HG03432 (cell line): ENCODE data around the gene TSPAN5.

Experiments
- ATAC-seq: cut with Tn5 transposase; IDR thresholded peaks from one replicate; pipeline ENCODE4 v1.9.1; 2021; ENCODE audit warnings: mild to moderate bottlenecking, moderate library complexity; ENCODE audit not compliant: unreplicated experiment

The TSPAN5 gene

DNA sequence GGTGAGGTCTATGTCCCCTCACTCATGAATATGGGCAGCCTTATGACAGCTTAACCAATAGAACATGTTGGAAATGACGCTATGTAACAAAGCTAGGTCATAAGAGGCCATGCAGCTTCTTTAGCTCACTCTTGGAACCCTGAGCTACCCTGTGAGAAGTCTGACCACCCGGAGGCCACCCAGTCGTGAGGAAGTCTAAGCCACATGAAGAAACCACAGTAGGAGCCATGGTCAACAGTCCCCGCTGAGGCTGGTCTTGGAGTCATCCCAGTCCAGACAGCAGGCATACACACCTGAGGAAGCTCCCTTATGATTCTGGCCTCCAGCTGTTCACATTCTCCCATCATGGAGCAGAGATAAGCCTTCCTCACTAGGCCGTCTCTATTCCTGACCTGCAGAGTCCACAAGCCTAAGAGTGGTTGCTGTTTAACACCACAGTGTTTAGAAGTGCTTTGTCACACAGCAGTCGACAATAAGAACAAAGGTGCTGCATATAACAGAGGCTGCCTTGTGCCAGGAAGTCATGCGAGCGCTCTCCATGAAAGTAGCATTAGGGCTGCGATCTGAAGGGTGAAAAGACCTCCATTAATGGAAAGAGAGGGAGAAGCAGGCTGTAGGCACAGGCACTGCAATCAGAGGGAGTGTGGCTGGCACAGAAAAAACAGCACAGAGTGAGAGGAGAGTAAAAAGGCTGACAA, 38.2 kb downstream of the TSPAN5 start:
- no peak for ATAC-seq

DNA sequence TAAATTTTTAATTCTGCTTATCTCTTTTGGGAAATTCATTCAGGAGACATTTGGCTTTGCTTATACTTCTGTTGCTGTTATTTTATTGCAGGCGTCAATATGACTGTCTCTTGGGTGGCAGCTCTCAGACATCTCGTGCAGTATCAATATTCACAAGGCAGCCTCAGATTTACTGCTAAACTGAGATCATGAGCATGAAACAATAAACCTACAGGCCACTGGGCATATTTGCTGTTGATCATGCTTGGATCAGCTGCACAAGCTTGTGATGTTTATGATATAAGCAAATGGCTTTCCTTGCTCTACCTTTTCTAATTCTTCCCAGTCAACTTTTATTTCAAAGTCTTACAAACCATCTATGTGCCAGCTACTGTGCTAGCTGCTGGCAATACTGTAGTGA, 39.2 kb downstream of the TSPAN5 start:
- ATAC-seq: no peak

DNA sequence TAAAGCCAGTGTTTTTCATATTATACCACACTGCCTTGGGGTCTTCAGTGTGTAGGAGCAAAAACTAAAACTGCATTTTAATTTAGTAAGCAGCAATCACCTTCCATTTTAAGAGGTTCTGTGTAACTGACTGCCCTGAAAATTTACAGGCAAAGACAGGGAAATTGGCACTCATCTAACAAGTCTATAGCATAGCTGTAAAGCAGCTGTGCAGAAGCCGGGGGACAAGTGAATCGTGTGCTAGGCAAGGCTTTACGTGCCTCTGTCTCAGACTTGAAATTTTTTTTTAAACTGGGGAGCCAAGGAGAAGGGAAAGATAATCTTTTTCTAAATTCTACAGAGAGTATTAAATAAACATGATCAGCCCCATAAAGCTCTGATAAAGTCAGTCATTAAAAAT, 39.7 kb downstream of the TSPAN5 start:
- ATAC-seq: no peak

DNA sequence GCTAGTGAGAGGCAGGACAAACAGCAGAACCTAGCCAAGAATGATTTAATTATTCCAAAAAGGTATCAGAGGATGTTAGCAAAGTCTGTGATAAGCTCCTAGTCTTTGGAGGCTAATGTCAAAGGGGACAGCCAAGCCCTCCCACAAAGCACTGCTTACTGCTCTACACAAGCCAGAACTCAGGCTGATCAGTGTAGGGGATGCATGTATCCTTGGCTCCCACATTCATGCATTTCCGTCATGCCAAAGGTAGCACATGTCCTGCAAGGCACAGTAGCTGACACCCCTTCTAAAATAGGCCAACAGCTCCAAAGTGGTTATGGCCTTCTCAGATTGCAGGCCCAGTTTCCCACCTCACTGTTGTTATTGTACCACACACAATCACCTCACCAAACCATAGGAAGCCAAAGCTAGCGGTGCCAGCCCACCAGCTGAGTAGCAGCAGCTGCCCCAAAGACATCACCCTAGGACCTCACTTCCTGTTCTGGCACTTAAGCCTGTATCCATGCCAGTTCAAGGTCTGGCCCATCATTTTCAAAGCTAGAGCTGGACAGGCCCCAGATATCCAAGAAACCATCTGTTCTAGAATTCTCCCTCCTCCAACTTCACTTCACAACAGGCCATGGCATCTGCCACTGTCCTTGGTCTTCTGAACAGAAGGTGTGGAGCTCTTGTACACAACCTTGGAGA, 40.9 kb downstream of the TSPAN5 start:
- no peak for ATAC-seq

DNA sequence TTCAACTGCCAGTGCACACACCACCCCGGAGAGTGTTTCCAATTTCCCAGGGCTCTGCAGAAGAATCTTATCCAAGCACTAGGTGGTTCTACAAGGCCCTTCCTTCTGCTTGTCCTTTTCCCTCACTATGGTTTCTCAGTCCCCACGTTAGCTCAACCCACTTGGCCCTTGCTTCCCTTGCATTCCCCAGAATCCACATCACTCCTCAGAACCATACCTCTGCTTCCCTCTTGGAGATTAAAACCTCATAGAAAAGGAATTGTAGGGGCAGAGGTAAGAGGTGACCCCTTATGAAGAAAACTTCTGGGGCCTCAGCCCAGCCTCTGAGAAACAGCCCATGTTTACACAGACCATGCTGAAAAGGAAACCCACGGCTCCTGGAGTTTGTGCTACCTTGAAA, 42.4 kb downstream of the TSPAN5 start:
- no peak for ATAC-seq

DNA sequence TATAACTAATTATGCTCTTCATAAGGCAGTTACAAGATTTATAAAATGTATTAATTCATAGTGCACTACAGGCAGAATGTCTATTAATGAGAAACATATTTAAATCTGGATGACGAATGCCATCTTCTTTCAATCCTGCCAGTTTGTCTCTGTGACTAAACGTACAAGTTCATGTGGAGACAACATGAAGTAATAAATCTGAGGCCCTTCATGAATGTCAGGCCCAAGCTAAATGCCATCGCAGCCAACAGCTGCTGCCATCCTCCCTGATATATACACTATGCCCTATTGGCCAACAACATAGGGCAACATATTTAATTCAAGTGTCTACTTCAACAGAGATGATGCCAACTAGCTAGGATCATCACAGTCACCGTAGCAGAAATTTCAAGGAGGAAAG, 43.7 kb downstream of the TSPAN5 start:
- ATAC-seq: no peak

DNA sequence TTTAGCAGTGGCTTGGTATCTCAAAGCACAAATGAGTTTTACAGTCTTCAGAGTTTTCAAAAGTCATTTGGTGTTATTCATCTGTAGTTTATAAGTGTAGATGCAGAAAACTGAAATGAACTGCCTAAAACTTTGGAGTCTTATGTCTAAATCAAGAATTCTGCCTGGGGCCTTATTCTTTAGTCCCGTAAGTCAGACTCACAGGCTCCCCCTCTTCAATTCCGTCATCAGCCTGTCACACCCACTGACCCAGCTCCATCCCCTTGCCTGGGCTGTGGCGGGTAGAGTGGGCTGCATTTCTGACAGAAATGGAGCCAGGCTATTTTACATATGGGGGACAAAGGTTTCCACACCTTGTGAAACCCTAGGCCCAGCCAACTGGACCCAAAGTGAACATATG, 44.3 kb downstream of the TSPAN5 start:
- ATAC-seq: no peak

DNA sequence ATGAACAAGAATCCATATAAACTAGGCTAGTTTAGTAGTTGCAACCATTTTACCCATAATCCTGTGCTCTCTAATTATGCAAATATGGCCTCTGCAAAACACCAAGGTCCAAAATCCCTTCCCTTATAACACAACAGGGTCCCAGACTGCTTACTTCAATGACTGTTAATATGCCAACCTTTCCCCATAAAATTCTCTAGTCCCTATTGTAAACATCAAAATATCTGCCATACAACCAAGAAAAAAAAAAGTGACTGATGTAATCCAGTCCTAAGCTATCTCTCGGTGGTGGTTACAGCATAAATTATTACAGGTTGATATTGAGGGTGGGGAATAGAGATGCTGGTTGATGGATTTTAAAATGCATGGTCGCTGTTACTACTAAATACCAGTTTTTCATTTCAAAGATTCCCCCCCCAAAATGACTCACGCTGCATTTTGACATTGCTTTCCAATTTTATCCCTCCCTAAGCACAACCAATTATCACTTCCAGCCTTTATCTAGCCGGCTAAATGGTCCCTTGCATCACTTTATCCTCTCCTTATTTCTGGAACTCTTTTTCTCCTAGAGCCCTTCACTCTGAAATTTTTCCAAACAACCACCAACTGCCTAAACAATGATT, 44.8 kb downstream of the TSPAN5 start:
- no peak for ATAC-seq

DNA sequence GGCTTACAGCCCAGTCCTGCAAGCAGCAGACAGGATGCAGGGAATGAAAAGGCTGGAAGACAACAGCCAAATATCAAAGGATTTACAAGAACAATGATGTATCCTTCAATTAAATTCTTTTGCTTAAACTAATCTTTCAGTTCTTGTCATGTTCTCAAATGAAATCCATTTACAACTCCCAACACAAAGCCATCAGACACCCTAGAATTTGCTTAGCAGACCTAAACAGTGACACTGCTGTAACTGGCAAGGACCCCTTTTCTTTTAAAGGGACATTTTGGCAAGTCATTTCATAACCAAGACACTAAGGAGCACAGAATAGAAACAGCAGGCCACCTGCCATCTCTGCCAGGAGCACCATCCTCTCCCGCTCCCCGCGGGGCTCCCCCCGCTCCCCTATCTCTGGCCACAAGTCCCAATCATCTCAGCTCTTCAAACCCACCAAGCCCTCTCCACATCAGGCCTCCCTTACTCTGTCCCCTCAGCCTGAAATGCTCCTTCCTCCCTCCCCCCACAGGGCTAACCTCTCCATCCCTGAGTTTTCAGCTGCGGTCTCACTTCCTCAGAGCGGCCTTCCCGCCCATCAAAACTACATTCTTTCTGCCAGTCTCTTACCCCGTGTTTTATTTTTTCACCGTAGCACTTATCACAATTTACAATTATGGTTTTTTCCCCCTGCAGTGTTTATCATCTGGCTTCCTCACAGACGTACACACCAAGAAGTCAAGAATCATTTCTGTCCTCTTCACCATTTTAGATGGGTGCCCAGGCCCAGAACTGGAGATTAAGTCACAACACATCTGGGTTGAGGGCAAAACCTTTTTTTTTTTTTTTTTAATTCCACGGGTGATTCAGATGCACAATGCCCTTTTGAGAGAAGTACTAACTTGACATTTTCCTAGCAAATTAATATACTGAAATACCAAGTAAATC, 45.8 kb downstream of the TSPAN5 start:
- ATAC-seq: peak; percentile 84

DNA sequence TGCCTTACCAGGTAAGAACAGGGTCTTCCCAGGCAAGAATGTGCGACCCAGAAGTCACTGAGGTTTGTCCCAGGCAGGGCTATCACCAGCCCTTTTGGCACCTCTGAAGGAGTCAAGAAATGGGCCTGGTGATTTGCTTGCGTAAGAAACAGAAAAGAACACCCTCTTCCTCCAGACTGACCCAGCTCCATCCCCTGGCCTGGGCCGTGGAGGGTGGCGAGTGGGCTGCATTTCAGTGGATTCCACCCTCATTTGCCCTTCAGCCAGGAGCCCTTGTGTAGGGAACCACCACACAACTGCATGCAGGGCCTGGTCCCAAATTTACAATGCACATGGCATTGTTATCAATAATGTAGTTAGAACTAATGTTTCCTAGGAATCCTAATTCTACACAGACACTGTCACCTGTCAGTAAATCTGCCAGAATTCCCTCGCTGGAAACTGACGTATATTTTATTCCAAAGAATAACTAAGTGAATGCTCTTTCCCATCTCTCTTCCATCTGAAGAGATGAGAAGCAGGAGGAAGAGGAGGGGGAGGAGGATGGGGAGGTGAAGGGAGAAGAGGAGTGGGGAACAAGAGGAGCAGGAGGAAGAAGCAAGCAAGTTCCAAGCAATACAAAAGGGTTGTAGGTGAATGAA, 46.6 kb downstream of the TSPAN5 start:
- ATAC-seq: no peak

DNA sequence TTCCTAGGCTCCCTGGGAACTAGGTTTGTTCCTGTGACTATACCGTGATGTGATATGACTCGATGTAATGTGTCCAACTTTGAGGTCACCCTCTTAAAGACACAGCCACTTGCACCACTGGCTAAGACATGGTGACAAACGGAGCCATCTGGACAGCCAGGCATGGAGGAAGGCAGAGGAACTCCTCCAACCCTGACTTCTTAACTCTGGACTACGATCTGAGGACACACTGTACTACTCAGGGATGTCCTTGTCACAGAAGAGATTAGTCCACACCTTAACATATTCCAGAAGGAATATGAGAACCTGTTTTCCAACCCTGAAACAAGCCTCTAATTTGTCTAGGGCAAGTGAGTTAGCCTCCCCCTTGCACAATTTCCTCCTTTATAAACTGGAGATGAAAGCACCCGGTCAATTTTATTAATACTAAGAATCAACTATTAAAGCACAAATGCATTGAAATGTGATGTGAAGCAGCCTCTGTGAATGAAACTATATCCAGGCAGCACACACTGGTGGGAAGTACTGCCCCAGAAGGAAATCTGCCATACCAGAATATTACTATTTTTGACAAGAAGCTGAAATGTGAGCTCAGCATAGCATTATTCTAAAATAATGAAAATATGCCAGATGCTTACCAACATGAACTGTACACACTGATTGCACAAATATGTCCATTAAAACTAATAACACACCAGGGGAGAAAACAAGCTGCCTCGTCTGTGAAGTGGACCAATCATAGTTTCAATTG, 47.3 kb downstream of the TSPAN5 start:
- ATAC-seq: no peak

DNA sequence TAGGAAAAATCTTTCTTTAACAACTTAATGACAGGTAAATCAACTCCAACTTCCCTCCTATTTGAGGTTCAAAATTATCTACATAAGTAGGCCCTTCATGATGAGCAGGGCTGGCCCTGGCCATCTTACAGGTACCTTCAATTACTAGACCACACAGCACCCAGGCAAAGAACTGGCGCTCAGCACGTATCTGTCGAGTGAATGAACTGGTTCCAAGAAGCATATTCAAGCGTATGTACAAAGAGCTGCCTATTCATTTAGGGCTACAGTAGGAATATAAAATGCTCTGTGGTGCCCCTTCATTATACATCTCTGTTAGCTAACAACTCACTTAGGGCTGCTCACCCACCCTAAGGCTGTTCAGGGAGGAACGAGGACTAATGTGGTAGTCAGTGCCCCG, 48.0 kb downstream of the TSPAN5 start:
- no peak for ATAC-seq

DNA sequence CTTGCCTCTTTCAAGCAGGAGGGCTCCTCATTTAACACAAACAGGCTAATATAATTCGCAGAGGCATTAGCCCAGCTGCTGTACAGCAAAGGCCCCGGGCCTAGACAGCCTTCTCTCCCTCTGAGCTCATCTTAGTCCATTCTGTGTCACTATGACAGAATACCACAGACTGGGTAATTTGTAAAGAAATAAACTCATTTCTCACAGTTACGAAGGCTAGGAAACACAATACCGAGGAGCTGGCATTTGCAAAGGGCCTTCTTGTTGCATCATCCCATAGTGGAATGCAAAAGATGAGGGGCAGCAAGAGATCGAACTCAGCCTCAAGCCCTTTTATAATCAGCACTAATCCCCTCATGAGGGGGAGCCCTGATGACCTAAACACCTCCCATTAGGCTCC, 48.5 kb downstream of the TSPAN5 start:
- ATAC-seq: no peak

DNA sequence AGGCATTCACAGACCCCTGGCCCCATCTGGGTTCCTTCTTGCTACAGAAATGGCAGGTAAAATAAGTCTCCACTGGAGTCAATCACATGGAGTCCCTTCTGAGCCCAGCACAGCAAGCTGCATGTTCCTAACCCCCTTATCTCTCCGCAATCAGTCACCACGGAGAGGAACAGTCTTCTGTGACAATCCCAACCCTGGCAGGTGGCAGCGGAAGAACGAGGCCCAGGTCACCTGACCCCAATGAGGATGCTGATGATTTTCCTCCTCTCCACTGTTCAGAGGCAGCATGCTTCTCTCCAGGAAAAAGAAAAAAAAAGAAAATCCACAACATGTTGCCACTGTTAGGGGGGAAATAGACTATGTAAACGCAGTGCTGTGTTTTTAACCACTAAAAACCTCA, 50.1 kb downstream of the TSPAN5 start:
- no peak for ATAC-seq

DNA sequence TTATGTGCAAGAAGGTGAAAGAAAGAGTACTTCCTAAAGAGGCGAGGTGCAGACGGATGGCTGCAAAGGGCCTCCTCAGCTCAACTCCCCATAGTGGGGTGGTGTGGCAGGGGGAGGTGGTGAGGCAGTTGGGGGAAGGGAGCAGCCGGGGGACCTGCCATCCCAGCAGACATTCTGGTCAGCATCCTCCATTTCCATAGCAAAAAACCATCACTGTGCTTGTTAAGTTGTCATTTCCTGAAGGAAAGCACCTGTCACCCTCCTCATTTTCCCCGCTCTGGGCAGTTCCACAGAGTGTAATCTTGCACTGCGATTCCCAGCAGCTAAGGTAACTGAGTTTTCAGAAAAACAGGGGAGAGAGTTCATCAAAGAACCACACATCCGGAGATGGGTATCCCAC, 51.5 kb downstream of the TSPAN5 start:
- ATAC-seq: no peak

DNA sequence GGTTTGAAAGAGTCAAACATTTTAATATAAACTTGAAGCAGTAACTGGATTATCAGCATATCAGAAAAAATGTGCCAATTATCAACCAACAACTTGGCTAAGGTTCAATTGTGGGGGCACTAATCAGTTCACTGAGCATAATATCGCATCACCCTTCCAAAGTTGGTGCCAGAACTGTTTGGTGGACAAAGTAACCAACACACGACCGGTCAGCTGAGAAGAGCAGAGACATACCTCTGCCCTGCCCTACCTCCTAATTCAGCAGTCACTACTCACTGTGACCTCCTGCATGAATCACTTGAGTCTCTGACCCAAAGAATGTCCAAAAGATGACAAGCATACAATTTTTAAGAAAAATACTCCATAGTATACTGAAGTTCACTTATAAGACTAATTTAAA, 53.2 kb downstream of the TSPAN5 start:
- no peak for ATAC-seq

DNA sequence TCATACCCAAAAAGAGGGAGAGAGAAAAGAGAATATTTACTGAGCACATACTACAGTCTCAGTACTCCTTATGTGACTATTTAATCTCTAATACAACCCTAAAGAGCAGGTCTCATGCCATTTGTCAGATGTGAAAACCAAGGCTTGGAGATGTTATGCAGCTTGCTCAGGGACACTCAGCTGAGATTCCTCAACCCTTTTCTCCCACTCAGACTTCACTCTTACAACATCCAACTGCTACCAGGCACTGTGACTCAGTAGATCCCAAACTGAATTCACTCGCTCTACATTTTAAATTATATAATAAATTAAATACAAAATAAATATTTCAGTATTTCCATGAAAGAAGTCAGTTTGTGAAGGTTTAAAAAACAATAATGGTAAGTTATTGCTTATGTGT, 53.7 kb downstream of the TSPAN5 start:
- ATAC-seq: no peak

DNA sequence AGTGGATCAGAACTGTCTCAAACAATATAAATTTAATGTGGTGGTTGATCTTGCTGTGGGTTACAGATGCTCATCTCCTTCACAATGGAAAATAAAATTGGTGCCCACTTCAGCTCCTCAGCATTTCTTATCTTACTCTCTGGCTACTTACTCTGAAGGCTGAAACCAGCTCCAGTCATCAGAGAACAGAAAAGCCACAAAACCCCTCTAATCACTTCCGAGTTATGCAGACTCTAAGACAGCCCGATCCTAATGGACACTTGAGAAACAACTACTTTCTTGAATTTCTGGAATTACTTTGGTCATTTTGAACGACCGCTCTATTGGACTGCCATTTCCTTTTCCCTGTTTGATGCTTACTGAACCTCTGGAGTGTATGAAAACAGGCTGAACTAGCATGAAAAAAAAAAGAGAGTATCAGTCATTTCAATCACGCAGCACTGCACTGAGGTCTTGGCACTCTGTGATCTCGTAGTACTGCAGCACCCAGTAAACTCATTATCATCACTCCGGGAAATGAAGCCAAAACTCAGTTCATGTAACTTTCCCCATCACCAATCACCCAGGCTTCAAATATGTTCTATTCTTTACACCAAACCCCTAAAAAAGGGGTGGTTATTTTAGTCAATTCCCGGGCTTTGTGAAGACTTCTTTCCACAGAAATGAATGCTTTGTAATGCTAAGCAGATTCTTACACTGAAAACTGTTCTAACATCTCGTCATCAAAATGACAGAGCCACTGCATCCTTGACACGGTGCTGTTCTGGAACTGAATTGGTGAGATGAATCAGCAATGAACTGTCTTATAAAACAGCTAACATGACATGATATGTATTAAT, 54.5 kb downstream of the TSPAN5 start:
- no peak for ATAC-seq

DNA sequence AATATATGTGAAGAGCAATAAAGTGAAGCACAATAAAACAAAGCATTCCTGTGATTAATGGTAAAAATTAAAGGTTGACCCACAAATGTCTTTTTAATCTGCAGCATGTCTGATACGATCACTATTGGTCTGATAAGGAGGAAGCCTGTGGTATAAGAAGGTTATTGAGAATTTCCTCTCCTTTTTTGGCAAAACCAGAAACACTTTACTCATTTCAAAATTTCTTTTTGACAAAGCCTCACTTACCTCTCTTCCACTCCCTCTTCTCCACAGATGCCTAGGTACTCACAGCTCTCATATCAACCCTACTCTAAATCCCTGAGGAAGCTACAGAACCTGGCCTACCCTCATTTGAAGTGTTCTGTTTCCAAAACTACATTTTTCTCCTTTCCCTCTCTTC, 56.1 kb downstream of the TSPAN5 start:
- ATAC-seq: peak; percentile 64
